ENCODE data around the gene TMEM131L.

DNA sequence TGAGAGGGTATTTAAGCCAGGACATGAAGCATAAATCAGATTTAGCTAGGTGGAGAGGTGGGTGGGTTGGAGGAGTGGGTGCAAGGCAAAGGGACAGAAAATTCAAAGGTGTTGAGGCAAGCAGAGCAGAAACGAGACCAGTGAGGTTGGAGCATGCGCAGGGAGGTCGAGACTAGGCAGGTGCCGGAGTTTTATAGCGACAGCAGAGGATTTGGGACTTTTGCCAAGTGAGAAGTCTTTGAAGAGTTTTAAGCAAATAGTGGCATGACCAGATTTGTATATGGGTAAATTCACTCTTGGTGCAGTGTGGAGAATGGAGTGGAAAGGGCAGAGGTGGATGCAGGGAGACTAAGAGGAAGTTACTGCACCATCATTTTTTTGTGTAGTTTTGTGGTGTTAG, 110.9 kb downstream of the TMEM131L start:
- TF ChIP-seq EZH2 (IDR thresholded peaks at IDR 0.05; ENCODE audit: low read length): no peak
- TF ChIP-seq, protein P1, sequence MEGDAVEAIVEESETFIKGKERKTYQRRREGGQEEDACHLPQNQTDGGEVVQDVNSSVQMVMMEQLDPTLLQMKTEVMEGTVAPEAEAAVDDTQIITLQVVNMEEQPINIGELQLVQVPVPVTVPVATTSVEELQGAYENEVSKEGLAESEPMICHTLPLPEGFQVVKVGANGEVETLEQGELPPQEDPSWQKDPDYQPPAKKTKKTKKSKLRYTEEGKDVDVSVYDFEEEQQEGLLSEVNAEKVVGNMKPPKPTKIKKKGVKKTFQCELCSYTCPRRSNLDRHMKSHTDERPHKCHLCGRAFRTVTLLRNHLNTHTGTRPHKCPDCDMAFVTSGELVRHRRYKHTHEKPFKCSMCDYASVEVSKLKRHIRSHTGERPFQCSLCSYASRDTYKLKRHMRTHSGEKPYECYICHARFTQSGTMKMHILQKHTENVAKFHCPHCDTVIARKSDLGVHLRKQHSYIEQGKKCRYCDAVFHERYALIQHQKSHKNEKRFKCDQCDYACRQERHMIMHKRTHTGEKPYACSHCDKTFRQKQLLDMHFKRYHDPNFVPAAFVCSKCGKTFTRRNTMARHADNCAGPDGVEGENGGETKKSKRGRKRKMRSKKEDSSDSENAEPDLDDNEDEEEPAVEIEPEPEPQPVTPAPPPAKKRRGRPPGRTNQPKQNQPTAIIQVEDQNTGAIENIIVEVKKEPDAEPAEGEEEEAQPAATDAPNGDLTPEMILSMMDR (optimal IDR thresholded peaks at IDR 0.05 in 1 of 3, IDR thresholded peaks at IDR 0.05 in 1 of 3, conservative IDR thresholded peaks at IDR 0.05 in 1 of 3; ENCODE audit: extremely low read depth in 1 of 3, insufficient read depth in 2 of 3, low read length in 3 of 3): no peak

All from keratinocyte (primary cell).